Measurements from ENCODE around the gene ANAPC1.

DNA sequence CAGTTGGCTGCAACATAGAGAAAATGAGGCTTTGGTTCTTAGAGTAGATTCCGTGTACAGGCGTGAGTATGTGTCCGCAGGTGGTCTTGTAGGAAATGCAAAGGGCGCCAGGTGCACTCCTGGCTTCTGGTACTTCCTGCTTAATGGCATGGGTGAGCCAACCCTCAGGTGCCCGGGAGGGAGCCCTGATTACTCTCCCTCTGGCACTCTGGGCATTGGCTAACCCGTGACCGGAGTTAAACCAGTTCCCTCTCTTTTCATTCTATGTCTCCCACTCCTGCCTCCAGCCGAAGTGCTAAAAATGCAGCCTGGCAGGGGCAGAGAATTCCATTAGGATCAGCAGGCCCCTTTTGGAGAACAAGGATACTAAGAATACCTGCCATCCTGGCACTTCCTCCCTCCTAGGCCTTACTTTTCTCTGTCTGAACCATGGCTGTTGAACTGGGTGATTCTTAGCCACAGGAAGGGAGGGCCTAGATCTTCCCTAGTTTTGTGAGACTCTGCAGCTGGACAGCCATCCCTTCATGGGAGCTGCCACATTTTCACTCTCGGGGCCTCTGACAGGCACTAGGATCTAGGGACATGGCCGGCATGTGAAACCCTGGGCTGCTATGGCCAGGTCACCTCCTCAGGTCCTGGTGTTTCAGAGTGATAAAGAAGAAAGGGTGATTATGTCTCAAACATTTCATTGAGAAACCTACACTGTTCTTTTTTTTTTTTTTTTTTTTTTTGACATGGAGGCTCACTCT lies 20.9 kb upstream of the ANAPC1 start:
- no peak for TF ChIP-seq EZH2 (IDR thresholded peaks at IDR 0.05; ENCODE audit: borderline replicate concordance, low read length)
- TF ChIP-seq, protein P1, sequence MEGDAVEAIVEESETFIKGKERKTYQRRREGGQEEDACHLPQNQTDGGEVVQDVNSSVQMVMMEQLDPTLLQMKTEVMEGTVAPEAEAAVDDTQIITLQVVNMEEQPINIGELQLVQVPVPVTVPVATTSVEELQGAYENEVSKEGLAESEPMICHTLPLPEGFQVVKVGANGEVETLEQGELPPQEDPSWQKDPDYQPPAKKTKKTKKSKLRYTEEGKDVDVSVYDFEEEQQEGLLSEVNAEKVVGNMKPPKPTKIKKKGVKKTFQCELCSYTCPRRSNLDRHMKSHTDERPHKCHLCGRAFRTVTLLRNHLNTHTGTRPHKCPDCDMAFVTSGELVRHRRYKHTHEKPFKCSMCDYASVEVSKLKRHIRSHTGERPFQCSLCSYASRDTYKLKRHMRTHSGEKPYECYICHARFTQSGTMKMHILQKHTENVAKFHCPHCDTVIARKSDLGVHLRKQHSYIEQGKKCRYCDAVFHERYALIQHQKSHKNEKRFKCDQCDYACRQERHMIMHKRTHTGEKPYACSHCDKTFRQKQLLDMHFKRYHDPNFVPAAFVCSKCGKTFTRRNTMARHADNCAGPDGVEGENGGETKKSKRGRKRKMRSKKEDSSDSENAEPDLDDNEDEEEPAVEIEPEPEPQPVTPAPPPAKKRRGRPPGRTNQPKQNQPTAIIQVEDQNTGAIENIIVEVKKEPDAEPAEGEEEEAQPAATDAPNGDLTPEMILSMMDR (conservative IDR thresholded peaks at IDR 0.05 in 1 of 2, IDR thresholded peaks at IDR 0.05 in 1 of 2; ENCODE audit: extremely low read depth in 1 of 2, insufficient read depth in 1 of 2, low read depth in 1 of 2, low read length in 2 of 2) = no peak
